ENCODE results near the gene ROPN1L.

The ROPN1L gene

GRCh38 chr5:10445352-10445751 is 3.7 kb downstream of the ROPN1L start:
- H3K9me3 ChIP-seq (ENCODE audit: control insufficient read depth in 2 of 2, low read length in 2 of 2) = no peaks in the 10 kb centered on the region
- H3K27me3 ChIP-seq (ENCODE audit: control insufficient read depth in 2 of 2, insufficient read depth in 2 of 2, low read length in 2 of 2) = peaks cover 0 to 3% of the 10 kb centered on the region in 2 donors
- no peak overlapping the region for H3K9ac ChIP-seq (ENCODE audit: low read depth in 1 of 2, low read length in 2 of 2)
- H3K27ac ChIP-seq (ENCODE audit: low read depth in 2 of 2, low read length in 2 of 2) = no peak overlapping the region
- peaks cover 7 to 11% of the 10 kb centered on the region in 2 donors for H3K4me1 ChIP-seq (ENCODE audit: control insufficient read depth in 2 of 2, insufficient read depth in 2 of 2, low read length in 2 of 2)
- peak overlapping the region in 1 of 2 donors; percentile 26 for H3K4me3 ChIP-seq (ENCODE audit: low read length in 2 of 2)
- H3K36me3 ChIP-seq (ENCODE audit: control insufficient read depth in 2 of 2, insufficient read depth in 2 of 2, low read length in 2 of 2) = no peaks in the 10 kb centered on the region

GRCh38 chr5:10446490-10446889 is 4.8 kb downstream of the ROPN1L start:
- peaks cover 6% of the 10 kb centered on the region in 2 donors for H3K4me1 ChIP-seq (ENCODE audit: control insufficient read depth in 2 of 2, insufficient read depth in 2 of 2, low read length in 2 of 2)
- H3K36me3 ChIP-seq (ENCODE audit: control insufficient read depth in 2 of 2, insufficient read depth in 2 of 2, low read length in 2 of 2) = no peaks in the 10 kb centered on the region
- no peak overlapping the region for H3K9ac ChIP-seq (ENCODE audit: low read depth in 1 of 2, low read length in 2 of 2)
- H3K4me3 ChIP-seq (ENCODE audit: low read length in 2 of 2) = no peak overlapping the region
- H3K9me3 ChIP-seq (ENCODE audit: control insufficient read depth in 2 of 2, low read length in 2 of 2) = no peaks in the 10 kb centered on the region
- H3K27ac ChIP-seq (ENCODE audit: low read depth in 2 of 2, low read length in 2 of 2) = no peak overlapping the region
- peaks cover 0 to 3% of the 10 kb centered on the region in 2 donors for H3K27me3 ChIP-seq (ENCODE audit: control insufficient read depth in 2 of 2, insufficient read depth in 2 of 2, low read length in 2 of 2)

GRCh38 chr5:10447041-10447440 is 5.4 kb downstream of the ROPN1L start:
- Histone ChIP-seq H3K9me3 (ENCODE audit: control insufficient read depth in 2 of 2, low read length in 2 of 2) (no peaks in the 10 kb centered on the region), H3K9ac (ENCODE audit: low read depth in 1 of 2, low read length in 2 of 2) (no peak overlapping the region), H3K4me1 (ENCODE audit: control insufficient read depth in 2 of 2, insufficient read depth in 2 of 2, low read length in 2 of 2) (peaks cover 3 to 5% of the 10 kb centered on the region in 2 donors), H3K27me3 (ENCODE audit: control insufficient read depth in 2 of 2, insufficient read depth in 2 of 2, low read length in 2 of 2) (peaks cover 0 to 1% of the 10 kb centered on the region in 2 donors), H3K27ac (ENCODE audit: low read depth in 2 of 2, low read length in 2 of 2) (no peak overlapping the region), H3K36me3 (ENCODE audit: control insufficient read depth in 2 of 2, insufficient read depth in 2 of 2, low read length in 2 of 2) (no peaks in the 10 kb centered on the region), H3K4me3 (ENCODE audit: low read length in 2 of 2) (no peak overlapping the region)

- H3K27ac ChIP-seq (ENCODE audit: low read depth in 2 of 2, low read length in 2 of 2) = no peak overlapping the region
- H3K27me3 ChIP-seq (ENCODE audit: control insufficient read depth in 2 of 2, insufficient read depth in 2 of 2, low read length in 2 of 2) = no peaks in the 10 kb centered on the region
- no peaks in the 10 kb centered on the region for H3K4me1 ChIP-seq (ENCODE audit: control insufficient read depth in 2 of 2, insufficient read depth in 2 of 2, low read length in 2 of 2)
- H3K36me3 ChIP-seq (ENCODE audit: control insufficient read depth in 2 of 2, insufficient read depth in 2 of 2, low read length in 2 of 2) = no peaks in the 10 kb centered on the region
- no peaks in the 10 kb centered on the region for H3K9me3 ChIP-seq (ENCODE audit: control insufficient read depth in 2 of 2, low read length in 2 of 2)
- H3K4me3 ChIP-seq (ENCODE audit: low read length in 2 of 2) = no peak overlapping the region
- H3K9ac ChIP-seq (ENCODE audit: low read depth in 1 of 2, low read length in 2 of 2) = no peak overlapping the region
Observed at GRCh38 chr5:10448754-10449360, 7.2 kb downstream of the ROPN1L start.

- no peaks in the 10 kb centered on the region for H3K36me3 ChIP-seq (ENCODE audit: control insufficient read depth in 2 of 2, insufficient read depth in 2 of 2, low read length in 2 of 2)
- H3K27ac ChIP-seq (ENCODE audit: low read depth in 2 of 2, low read length in 2 of 2) = no peak overlapping the region
- H3K9ac ChIP-seq (ENCODE audit: low read depth in 1 of 2, low read length in 2 of 2) = no peak overlapping the region
- no peak overlapping the region for H3K4me3 ChIP-seq (ENCODE audit: low read length in 2 of 2)
- no peaks in the 10 kb centered on the region for H3K4me1 ChIP-seq (ENCODE audit: control insufficient read depth in 2 of 2, insufficient read depth in 2 of 2, low read length in 2 of 2)
- H3K9me3 ChIP-seq (ENCODE audit: control insufficient read depth in 2 of 2, low read length in 2 of 2) = no peaks in the 10 kb centered on the region
- H3K27me3 ChIP-seq (ENCODE audit: control insufficient read depth in 2 of 2, insufficient read depth in 2 of 2, low read length in 2 of 2) = no peaks in the 10 kb centered on the region
Observed at GRCh38 chr5:10451137-10451824, 9.6 kb downstream of the ROPN1L start.

- H3K9me3 ChIP-seq (ENCODE audit: control insufficient read depth in 2 of 2, low read length in 2 of 2) = no peaks in the 10 kb centered on the region
- no peaks in the 10 kb centered on the region for H3K36me3 ChIP-seq (ENCODE audit: control insufficient read depth in 2 of 2, insufficient read depth in 2 of 2, low read length in 2 of 2)
- H3K4me1 ChIP-seq (ENCODE audit: control insufficient read depth in 2 of 2, insufficient read depth in 2 of 2, low read length in 2 of 2) = peaks cover 0 to 2% of the 10 kb centered on the region in 2 donors
- no peaks in the 10 kb centered on the region for H3K27me3 ChIP-seq (ENCODE audit: control insufficient read depth in 2 of 2, insufficient read depth in 2 of 2, low read length in 2 of 2)
- H3K9ac ChIP-seq (ENCODE audit: low read depth in 1 of 2, low read length in 2 of 2) = no peak overlapping the region
- no peak overlapping the region for H3K4me3 ChIP-seq (ENCODE audit: low read length in 2 of 2)
- no peak overlapping the region for H3K27ac ChIP-seq (ENCODE audit: low read depth in 2 of 2, low read length in 2 of 2)
Observed at GRCh38 chr5:10452768-10453331, 11.2 kb downstream of the ROPN1L start.

GRCh38 chr5:10453545-10453944 is 11.9 kb downstream of the ROPN1L start:
- no peaks in the 10 kb centered on the region for H3K9me3 ChIP-seq (ENCODE audit: control insufficient read depth in 2 of 2, low read length in 2 of 2)
- no peaks in the 10 kb centered on the region for H3K36me3 ChIP-seq (ENCODE audit: control insufficient read depth in 2 of 2, insufficient read depth in 2 of 2, low read length in 2 of 2)
- H3K4me1 ChIP-seq (ENCODE audit: control insufficient read depth in 2 of 2, insufficient read depth in 2 of 2, low read length in 2 of 2) = peaks cover 0 to 2% of the 10 kb centered on the region in 2 donors
- peaks cover 0 to 2% of the 10 kb centered on the region in 2 donors for H3K27me3 ChIP-seq (ENCODE audit: control insufficient read depth in 2 of 2, insufficient read depth in 2 of 2, low read length in 2 of 2)
- H3K27ac ChIP-seq (ENCODE audit: low read depth in 2 of 2, low read length in 2 of 2) = no peak overlapping the region
- no peak overlapping the region for H3K9ac ChIP-seq (ENCODE audit: low read depth in 1 of 2, low read length in 2 of 2)
- no peak overlapping the region for H3K4me3 ChIP-seq (ENCODE audit: low read length in 2 of 2)

- Histone ChIP-seq H3K27ac (ENCODE audit: low read depth in 2 of 2, low read length in 2 of 2) (no peak overlapping the region), H3K9me3 (ENCODE audit: control insufficient read depth in 2 of 2, low read length in 2 of 2) (no peaks in the 10 kb centered on the region), H3K27me3 (ENCODE audit: control insufficient read depth in 2 of 2, insufficient read depth in 2 of 2, low read length in 2 of 2) (peaks cover 0 to 2% of the 10 kb centered on the region in 2 donors), H3K36me3 (ENCODE audit: control insufficient read depth in 2 of 2, insufficient read depth in 2 of 2, low read length in 2 of 2) (no peaks in the 10 kb centered on the region), H3K9ac (ENCODE audit: low read depth in 1 of 2, low read length in 2 of 2) (no peak overlapping the region), H3K4me3 (ENCODE audit: low read length in 2 of 2) (no peak overlapping the region), H3K4me1 (ENCODE audit: control insufficient read depth in 2 of 2, insufficient read depth in 2 of 2, low read length in 2 of 2) (peaks cover 0 to 2% of the 10 kb centered on the region in 2 donors)
Observed at GRCh38 chr5:10454591-10455276, 13.1 kb downstream of the ROPN1L start.

- H3K27ac ChIP-seq (ENCODE audit: low read depth in 2 of 2, low read length in 2 of 2) = no peak overlapping the region
- no peak overlapping the region for H3K9ac ChIP-seq (ENCODE audit: low read depth in 1 of 2, low read length in 2 of 2)
- peaks cover 0 to 2% of the 10 kb centered on the region in 2 donors for H3K27me3 ChIP-seq (ENCODE audit: control insufficient read depth in 2 of 2, insufficient read depth in 2 of 2, low read length in 2 of 2)
- no peaks in the 10 kb centered on the region for H3K9me3 ChIP-seq (ENCODE audit: control insufficient read depth in 2 of 2, low read length in 2 of 2)
- H3K4me3 ChIP-seq (ENCODE audit: low read length in 2 of 2) = no peak overlapping the region
- peaks cover 0 to 2% of the 10 kb centered on the region in 2 donors for H3K4me1 ChIP-seq (ENCODE audit: control insufficient read depth in 2 of 2, insufficient read depth in 2 of 2, low read length in 2 of 2)
- H3K36me3 ChIP-seq (ENCODE audit: control insufficient read depth in 2 of 2, insufficient read depth in 2 of 2, low read length in 2 of 2) = no peaks in the 10 kb centered on the region
Observed at GRCh38 chr5:10455277-10455670, 13.6 kb downstream of the ROPN1L start.

Measured in mucosa of rectum (tissue), 2 donors.